MM.1S (cell line): Measurements from ENCODE around the gene ASIC2.

Experiments used
- DNase-seq: peaks from one replicate; pipeline ENCODE4 v3.0.0-alpha.2; 2015
- H2AFZ ChIP-seq: fragments of 300-600 bp; sonication (generic); 2 replicates; pipeline ENCODE4 v1.6.0; 2016; ENCODE audit warnings: antibody characterized with exemption, low read length
- H3F3A ChIP-seq: fragments of 300-600 bp; sonication (generic); 2 replicates; pipeline ENCODE4 v1.6.1; 2016; ENCODE audit warnings: mild to moderate bottlenecking, antibody characterized with exemption, low read length, moderate library complexity, mixed read lengths; ENCODE audit not compliant: insufficient read depth
- H3K27ac ChIP-seq: fragments of 300-600 bp; sonication (generic); 2 replicates; pipeline ENCODE4 v1.5.1; 2016; ENCODE audit warnings: mild to moderate bottlenecking, low read length
- H3K27me3 ChIP-seq: fragments of 300-600 bp; sonication (generic); replicated peaks from 2 replicates; pipeline ENCODE4 v1.6.0; 2016; ENCODE audit warnings: low read length; ENCODE audit not compliant: insufficient read depth
- H3K36me3 ChIP-seq: fragments of 300-600 bp; sonication (generic); replicated peaks from 2 replicates; pipeline ENCODE4 v1.6.1; 2016; ENCODE audit warnings: mild to moderate bottlenecking, low read length, mixed read lengths; ENCODE audit not compliant: insufficient read depth
- H3K4me1 ChIP-seq: fragments of 300-600 bp; sonication (generic); 2 replicates; pipeline ENCODE4 v1.6.1; 2016; ENCODE audit warnings: low read length, mixed read lengths
- H3K4me2 ChIP-seq: fragments of 300-600 bp; sonication (generic); 2 replicates; pipeline ENCODE4 v1.6.0; 2016; ENCODE audit warnings: low read depth, low read length
- H3K4me3 ChIP-seq: fragments of 300-600 bp; sonication (generic); 2 replicates; pipeline ENCODE4 v1.5.1; 2016; ENCODE audit warnings: low read length, mixed read lengths
- H3K79me2 ChIP-seq: fragments of 300-600 bp; sonication (generic); 2 replicates; pipeline ENCODE4 v1.6.1; 2016; ENCODE audit warnings: mixed run types, low read length, mixed read lengths
- H3K9ac ChIP-seq: fragments of 300-600 bp; sonication (generic); 2 replicates; pipeline ENCODE4 v1.6.1; 2016; ENCODE audit warnings: low read length, mixed read lengths
- H3K9me2 ChIP-seq: fragments of 300-600 bp; sonication (generic); replicated peaks from 2 replicates; pipeline ENCODE4 v1.6.1; 2016; ENCODE audit warnings: mild to moderate bottlenecking, low read length, mixed read lengths; ENCODE audit not compliant: insufficient read depth
- H3K9me3 ChIP-seq: fragments of 300-600 bp; sonication (generic); replicated peaks from 2 replicates; pipeline ENCODE4 v1.6.1; 2016; ENCODE audit warnings: mild to moderate bottlenecking, low read length, mixed read lengths; ENCODE audit not compliant: insufficient read depth
- H4K20me1 ChIP-seq: fragments of 300-600 bp; sonication (generic); 2 replicates; pipeline ENCODE4 v1.6.1; 2016; ENCODE audit warnings: mild to moderate bottlenecking, low read length, moderate library complexity, mixed read lengths; ENCODE audit not compliant: insufficient read depth
- CTCF ChIP-seq: fragments of 300-600 bp; sonication (generic); IDR thresholded peaks from 2 replicates; pipeline ENCODE4 v1.5.1; 2016; ENCODE audit warnings: antibody characterized with exemption, low read length, mixed read lengths
- EZH2 ChIP-seq: fragments of 300-600 bp; sonication (generic); optimal IDR thresholded peaks from 2 replicates; pipeline ENCODE3; 2017; ENCODE audit warnings: low read depth, mild to moderate bottlenecking, antibody characterized with exemption, low read length, mixed read lengths
- EZH2phosphoT487 ChIP-seq: fragments of 300-600 bp; sonication (generic); IDR thresholded peaks from 2 replicates; pipeline ENCODE4 v1.6.1; 2018; ENCODE audit warnings: antibody characterized with exemption, low read length

The ASIC2 gene

DNA sequence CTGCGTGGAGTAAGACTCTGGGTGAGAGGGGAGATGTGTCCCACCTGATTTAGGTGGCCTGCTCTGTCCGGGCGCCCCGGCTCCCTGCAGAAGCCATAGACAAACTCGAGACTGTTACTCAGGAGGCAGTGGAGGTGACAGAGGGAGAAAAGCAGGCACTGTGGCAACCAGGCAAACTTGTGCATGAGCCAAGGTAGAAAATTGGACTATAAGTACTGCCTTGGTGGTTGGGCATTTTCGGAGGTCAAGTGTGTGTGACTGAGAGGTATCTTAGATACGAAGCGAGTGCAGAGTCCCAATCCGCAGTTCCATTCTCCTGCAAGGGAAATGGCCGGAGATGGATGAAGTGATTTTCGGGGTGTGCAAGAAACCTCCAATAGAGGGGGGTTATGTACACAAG is 328.6 kb downstream of the ASIC2 start:
- Histone ChIP-seq H3K9me2 (no peaks in the 10 kb centered on the region), H3K79me2 (no peaks in the 10 kb centered on the region), H3K9ac (no peak overlapping the region), H3K9me3 (no peaks in the 10 kb centered on the region), H4K20me1 (no peaks in the 10 kb centered on the region), H2AFZ (no peak overlapping the region), H3K36me3 (no peaks in the 10 kb centered on the region), H3K27me3 (no peaks in the 10 kb centered on the region), H3K4me1 (no peaks in the 10 kb centered on the region), H3K4me3 (no peak overlapping the region), H3K4me2 (no peak overlapping the region), H3F3A (no peaks in the 10 kb centered on the region), H3K27ac (no peak overlapping the region)
- TF ChIP-seq EZH2phosphoT487 (no peak), EZH2 (no peak), CTCF (no peak)
- DNase-seq, result no peak
